Erythroblast (primary cell): ENCODE data around the gene LRP1.

ENCODE experiments used
- DNase-seq, 2 experiments: peaks; one replicate each; lab custom pipeline; 2025; lab: John Stamatoyannopoulos, UW
- GATA1 ChIP-seq: IDR thresholded peaks from 2 replicates; pipeline ENCODE4 v1.6.1; 2011; ENCODE audit warnings: low read depth, mild to moderate bottlenecking, control low read depth, low read length, moderate library complexity
- POLR2A ChIP-seq: IDR thresholded peaks from 2 replicates; pipeline ENCODE4 v1.6.1; 2011; ENCODE audit warnings: mild to moderate bottlenecking, low read length

Gene LRP1

DNA sequence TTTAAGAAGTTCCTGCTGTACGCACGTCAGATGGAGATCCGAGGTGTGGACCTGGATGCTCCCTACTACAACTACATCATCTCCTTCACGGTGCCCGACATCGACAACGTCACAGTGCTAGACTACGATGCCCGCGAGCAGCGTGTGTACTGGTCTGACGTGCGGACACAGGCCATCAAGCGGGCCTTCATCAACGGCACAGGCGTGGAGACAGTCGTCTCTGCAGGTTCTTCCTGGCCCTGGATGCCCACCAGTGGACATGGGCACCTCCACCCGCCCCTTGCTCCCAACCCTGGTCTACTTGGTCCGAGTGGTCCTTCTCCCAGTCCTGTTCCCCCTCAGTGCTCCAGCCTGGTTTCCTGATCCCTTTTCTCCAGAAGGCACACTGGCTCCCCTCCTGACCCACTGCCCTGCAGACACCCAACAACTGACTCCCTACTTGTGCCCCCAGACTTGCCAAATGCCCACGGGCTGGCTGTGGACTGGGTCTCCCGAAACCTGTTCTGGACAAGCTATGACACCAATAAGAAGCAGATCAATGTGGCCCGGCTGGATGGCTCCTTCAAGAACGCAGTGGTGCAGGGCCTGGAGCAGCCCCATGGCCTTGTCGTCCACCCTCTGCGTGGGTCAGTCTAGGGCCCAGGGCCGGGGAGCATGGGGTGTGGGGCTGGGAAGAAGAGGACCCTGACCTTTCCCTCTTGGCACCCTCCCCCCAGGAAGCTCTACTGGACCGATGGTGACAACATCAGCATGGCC, 51.2 kb downstream of the LRP1 start:
- no peak for DNase-seq
- TF ChIP-seq POLR2A (no peak), GATA1 (no peak)

DNA sequence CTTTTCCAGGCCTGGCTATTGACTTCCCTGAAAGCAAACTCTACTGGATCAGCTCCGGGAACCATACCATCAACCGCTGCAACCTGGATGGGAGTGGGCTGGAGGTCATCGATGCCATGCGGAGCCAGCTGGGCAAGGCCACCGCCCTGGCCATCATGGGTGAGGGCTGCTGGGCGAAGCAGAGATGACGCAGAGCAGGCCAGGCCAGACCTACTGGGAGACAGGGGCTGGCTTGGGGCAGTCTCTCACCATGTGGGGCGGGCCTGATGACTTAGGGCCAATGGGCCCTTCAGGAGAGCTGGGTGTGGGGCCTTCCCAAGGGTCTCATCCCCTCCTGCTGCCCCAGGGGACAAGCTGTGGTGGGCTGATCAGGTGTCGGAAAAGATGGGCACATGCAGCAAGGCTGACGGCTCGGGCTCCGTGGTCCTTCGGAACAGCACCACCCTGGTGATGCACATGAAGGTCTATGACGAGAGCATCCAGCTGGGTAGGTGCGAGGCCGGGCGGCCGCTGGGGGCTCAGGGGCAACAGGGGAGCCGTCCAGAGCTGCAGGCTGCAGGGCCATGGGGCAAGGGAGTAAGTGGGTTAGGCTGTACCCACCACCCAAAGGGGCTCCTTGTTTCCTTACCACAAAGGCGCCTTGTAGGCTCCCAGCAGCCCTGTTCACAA, 52.2 kb downstream of the LRP1 start:
- no peak for DNase-seq
- TF ChIP-seq POLR2A (no peak), GATA1 (no peak)

DNA sequence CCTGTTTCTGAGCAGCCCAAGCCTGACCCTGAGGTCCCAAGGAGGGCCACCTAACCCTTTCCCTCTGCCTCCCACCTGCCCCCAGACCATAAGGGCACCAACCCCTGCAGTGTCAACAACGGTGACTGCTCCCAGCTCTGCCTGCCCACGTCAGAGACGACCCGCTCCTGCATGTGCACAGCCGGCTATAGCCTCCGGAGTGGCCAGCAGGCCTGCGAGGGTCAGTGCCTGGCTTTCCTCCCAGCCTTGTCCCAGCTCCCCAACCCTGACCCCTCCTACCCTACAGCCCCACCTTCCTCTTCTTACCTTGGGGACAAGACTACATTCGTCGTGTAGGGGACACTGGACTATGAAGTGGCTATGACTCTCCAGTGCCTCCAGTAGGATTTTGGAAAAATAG, 52.8 kb downstream of the LRP1 start:
- no peak for DNase-seq
- no peak for TF ChIP-seq GATA1
- no peak for TF ChIP-seq POLR2A

DNA sequence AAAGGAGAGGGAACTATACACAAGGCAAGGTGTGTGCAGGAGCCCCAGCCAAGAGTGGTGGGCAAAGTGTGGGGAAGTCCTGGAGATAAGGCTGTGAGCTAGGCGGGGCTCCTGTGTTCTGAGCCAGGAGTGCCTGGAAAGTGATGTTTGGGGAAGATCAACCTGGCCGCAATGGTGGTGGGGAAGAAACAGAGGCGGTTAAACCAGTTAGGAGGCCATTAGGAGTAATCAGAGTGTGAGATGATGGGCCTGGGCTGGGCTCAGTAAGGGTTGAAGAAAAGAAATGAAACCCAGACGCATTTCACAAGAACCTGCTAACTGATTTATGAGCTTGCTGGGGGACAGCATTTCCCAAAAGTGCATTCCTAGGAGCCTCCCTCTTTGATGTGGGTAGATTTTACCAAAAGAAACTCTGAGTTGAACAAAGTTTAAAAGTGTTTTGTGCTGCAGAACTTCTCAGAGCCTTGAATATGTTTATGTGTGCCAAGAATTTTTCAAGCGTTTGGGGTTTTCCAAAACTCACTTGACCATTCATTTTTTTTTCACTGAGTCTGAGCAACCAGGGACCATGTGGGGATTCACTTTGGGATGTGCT, 53.4 kb downstream of the LRP1 start:
- TF ChIP-seq POLR2A (no peak), GATA1 (no peak)
- no peak for DNase-seq

DNA sequence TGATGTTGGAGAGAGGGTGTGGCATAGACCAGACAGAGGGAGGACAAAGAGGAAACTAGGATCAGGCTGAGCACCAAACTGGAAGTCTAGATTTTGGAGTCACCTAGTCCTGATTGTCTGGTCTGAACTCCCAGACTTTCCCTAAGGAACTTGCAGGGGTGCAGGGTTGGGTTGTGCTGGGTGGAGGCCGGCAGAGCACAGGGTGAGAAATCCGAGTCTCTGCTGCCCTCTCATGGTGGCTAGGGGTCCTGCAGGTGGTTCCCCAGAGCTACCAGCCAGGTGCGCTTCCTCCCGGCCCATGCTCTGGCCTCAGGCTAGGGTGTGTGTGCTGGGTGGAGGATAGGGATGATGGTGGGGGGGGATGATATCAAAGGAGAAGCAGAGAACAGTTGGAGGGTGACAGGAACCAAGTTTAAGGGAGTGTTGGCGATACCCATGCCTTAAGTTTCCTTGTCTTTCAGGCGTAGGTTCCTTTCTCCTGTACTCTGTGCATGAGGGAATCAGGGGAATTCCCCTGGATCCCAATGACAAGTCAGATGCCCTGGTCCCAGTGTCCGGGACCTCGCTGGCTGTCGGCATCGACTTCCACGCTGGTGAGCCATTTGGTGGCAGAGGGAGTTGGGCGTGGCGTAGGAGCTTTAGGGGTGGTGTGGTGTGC, 54.8 kb downstream of the LRP1 start:
- TF ChIP-seq GATA1 = no peak
- no peak for TF ChIP-seq POLR2A
- DNase-seq = peak; percentile 59 to 84

DNA sequence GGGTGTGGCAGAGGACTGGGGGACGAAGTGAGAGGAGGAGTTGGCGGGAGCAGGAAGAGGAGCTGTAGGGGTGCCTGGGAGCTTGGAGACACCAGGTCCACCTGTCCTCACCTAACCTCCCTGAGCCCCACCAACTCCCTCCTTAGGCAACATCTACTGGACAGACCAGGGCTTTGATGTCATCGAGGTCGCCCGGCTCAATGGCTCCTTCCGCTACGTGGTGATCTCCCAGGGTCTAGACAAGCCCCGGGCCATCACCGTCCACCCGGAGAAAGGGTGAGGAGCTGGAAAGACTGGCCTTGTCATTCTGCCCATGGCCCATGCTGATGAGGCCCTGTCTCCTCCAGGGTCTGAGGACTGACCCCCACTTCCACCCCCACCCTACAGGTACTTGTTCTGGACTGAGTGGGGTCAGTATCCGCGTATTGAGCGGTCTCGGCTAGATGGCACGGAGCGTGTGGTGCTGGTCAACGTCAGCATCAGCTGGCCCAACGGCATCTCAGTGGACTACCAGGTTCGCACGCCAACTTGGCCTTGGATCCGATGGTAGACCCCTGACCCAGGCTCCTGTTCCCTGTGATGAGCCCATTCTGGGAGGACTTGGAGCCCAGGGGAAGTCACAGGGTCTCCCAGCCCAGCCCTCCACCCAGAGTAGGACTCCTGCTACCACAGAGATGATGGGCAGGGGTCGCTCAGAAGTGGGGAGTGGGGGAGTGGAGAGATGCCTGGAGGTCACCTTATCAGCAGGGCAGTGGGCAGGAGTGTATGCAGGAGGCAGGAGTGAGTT, 55.8 kb downstream of the LRP1 start:
- DNase-seq = no peak
- TF ChIP-seq POLR2A = no peak

DNA sequence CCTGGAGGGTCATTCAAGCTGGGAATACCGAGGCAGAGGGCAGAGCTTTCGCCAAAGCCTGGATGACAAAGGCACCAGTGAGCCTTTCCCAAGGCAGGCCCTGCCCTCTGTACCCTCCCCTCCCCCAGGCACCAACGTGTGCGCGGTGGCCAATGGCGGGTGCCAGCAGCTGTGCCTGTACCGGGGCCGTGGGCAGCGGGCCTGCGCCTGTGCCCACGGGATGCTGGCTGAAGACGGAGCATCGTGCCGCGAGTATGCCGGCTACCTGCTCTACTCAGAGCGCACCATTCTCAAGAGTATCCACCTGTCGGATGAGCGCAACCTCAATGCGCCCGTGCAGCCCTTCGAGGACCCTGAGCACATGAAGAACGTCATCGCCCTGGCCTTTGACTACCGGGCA, 57.1 kb downstream of the LRP1 start:
- no peak for TF ChIP-seq POLR2A
- TF ChIP-seq GATA1 = no peak
- no peak for DNase-seq

DNA sequence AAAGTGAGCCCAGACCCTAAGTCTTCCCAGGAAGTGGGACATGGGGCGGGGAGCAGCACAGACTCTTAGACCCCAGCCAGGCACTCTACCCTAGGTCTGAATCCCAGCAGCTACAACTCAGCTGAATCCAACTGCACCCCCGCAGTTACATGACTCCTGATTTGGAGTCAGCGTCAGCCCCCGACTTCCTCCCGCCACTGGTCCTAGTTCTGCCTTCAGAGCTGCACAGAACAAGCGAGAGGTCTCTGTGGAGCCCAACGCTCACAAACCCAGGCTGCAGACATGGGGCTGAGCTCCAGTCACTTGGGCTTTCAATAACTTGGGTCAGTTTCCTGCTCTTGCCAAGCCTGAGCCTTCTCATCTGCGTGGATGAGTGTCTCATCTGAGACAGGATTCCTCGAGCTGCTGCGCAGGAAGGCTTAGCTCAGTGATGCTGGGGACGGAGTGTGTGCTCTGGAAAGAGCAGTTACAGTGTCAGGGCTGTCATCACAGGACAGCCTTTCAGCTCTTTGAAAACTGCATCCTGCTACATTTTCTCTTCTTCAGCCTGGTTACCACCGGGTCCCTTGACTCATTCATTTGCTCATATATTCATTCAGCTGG, 57.7 kb downstream of the LRP1 start:
- TF ChIP-seq GATA1 (no peak), POLR2A (no peak)
- no peak for DNase-seq

DNA sequence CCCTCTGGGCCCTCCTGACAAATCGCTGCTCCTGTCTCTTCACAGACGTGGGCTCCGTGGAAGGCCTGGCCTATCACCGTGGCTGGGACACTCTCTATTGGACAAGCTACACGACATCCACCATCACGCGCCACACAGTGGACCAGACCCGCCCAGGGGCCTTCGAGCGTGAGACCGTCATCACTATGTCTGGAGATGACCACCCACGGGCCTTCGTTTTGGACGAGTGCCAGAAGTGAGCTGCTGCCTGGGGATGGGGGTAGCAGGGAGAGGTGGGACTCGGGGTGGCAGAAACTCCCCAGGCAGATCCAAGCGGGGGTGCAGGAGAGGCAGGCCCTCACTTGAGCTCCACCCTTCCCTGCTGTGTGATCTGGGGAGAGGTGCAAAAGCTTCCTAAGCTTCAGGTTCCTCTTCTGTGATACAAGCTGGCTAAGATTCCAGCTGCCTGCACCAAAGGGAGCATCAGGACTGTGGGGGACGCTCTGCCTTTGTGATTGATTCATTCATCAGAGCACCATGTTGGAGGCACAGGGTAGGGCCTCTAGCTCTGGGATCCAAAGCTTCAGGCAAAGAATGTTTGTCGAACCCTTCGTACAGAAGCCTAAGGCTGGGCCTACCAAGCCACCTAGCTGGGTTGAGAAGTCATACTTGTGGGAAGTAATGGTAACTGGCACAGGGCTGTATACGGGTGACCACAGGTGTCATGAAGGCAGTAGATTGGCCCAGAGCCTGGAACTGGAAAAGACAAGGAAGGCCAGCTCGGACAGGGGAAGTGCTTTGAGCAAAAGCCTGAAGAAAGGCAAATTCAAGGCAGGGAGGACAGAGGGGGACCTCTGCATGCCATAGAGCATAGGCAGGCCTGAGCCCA, 59.2 kb downstream of the LRP1 start:
- TF ChIP-seq POLR2A = no peak
- no peak for DNase-seq

DNA sequence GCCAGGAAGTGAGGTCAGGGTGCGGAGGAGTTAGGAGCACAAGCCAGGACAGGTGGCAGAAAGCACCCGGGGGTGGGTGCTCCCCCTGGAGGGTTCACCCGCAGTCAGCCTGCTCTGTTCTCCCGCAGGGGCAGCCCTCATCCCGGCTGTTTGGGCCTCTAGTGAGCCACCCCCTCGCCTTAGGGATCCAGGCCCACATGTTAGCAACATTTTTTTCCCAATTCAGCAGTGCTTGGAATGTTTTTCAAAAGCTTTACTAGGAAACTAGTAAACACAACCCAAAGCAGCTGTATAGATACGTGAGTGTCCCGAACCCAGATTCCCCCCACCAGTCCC, 59.8 kb downstream of the LRP1 start:
- no peak for DNase-seq
- TF ChIP-seq POLR2A = no peak
- TF ChIP-seq GATA1 = no peak

DNA sequence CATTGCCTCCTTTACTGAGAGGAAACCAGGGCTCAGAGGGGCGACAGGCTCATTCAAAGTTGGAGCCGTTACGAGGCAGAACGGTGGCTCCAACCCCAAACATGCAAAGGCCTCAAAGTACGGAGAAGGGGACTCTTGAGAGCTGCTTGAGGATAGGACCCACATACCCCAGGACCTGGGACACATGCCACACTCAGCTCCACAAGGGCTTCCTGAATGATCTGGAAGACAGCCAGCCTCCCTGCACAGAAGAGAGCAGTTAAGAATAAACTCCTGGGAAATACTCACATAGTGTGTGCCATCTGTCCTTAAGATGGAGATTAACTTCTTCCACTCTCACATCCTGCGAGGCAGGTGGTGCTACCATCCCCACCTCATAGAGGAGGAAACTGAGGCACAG, 61.8 kb downstream of the LRP1 start:
- DNase-seq = no peak
- TF ChIP-seq POLR2A = no peak
- TF ChIP-seq GATA1 = no peak

DNA sequence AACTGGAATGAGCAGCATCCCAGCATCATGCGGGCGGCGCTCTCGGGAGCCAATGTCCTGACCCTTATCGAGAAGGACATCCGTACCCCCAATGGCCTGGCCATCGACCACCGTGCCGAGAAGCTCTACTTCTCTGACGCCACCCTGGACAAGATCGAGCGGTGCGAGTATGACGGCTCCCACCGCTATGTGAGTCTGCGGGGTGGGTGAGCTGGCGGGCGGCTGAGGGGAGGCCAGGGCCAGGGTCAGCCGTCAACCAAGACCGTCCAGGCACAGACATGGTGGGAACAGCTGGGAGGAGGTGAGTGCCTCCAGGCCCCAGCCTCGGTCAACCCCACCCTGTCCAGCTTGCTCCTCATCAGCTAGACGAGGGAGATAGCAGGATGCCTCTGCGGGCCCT, 62.5 kb downstream of the LRP1 start:
- DNase-seq = no peak
- TF ChIP-seq GATA1 (no peak), POLR2A (no peak)
